HepG2 (cell line): Measurements from ENCODE around the gene RRBP1. TPM values are rescaled to one million over a fixed set of nuclear protein-coding genes. Genes with fewer than 3 reads are reported as not detected.
A peak's percentile ranks its signal among the peaks of the same experiment; 100 is the strongest.

Source experiments
- ATAC-seq: fragments of 200-7000 bp; cut with Tn5 transposase; 3 replicates; pipeline ENCODE4 v1.9.1; 2020; ENCODE audit warnings: mild to moderate bottlenecking, moderate library complexity
- BruUV-seq: library from RNA; stranded (reverse); fragments of 400-500 nt; replicated peaks from 2 replicates; lab custom pipeline; 2021; lab: Mats Ljungman, UMichigan
- CTCF ChIA-PET: fragments of 300-600 bp; formaldehyde crosslinking; extraction: SDS; loops from one replicate; lab custom pipeline; 2021; ENCODE audit warnings: low total read pairs, inconsistent platforms, low intra/inter-chr PET ratio; lab: Yijun Ruan, JAX
- POLR2A ChIA-PET: fragments of 350-600 bp; sonication (Branson Sonifier 250); formaldehyde crosslinking; loops from one replicate; lab custom pipeline; 2020; ENCODE audit warnings: antibody characterized with exemption, inconsistent platforms; lab: Yijun Ruan, JAX
- DNase-seq: peaks from one replicate; pipeline ENCODE4 v3.0.0-alpha.2; 2015; ENCODE audit warnings: low spot score
- FAIRE-seq: peaks from 3 replicates; lab custom pipeline; 2011; peaks lifted over from hg19 to GRCh38; lab: Jason Lieb, UNC
- H2AFZ ChIP-seq: one replicate; pipeline ENCODE4 v1.6.1; 2011; ENCODE audit warnings: low read length, inconsistent platforms
- H3K27ac ChIP-seq: fragments of 300-600 bp; 3 replicates; pipeline ENCODE4 v1.8.0; 2011; ENCODE audit warnings: mixed run types, mild to moderate bottlenecking, mixed read lengths, low read length, inconsistent platforms; ENCODE audit not compliant: insufficient read depth; ENCODE audit errors: extremely low read length
- H3K27me3 ChIP-seq, 2 experiments: fragments of 200-600 bp in 1 of 2; 2 replicates in 1 of 2; 3 replicates in 1 of 2; pipeline versions ENCODE4 v1.6.0 to v1.8.0; 2011; ENCODE audit warnings: low read length in 2 of 2, mild to moderate bottlenecking in 2 of 2, moderate library complexity in 2 of 2, inconsistent platforms in 1 of 2; ENCODE audit not compliant: insufficient read depth in 2 of 2, control insufficient read depth in 1 of 2
- H3K36me3 ChIP-seq, 2 experiments: fragments of 200-600 bp in 1 of 2; replicated peaks in 1 of 2; 2 replicates in 1 of 2; 3 replicates in 1 of 2; pipeline versions ENCODE4 v1.5.1 to v1.8.0; 2011; ENCODE audit warnings: low read length in 2 of 2, inconsistent platforms in 1 of 2; ENCODE audit not compliant: insufficient read depth in 2 of 2, control insufficient read depth in 1 of 2
- H3K4me1 ChIP-seq: 2 replicates; pipeline ENCODE4 v1.5.1; 2012; ENCODE audit warnings: low read length, inconsistent platforms; ENCODE audit not compliant: insufficient read depth
- H3K4me2 ChIP-seq: 2 replicates; pipeline ENCODE4 v1.6.0; 2011; ENCODE audit warnings: low read depth, low read length, inconsistent platforms
- H3K4me3 ChIP-seq, 3 experiments: fragments of 200-600 bp in 1 of 3; sonication (generic), shearing (Covaris generic) in 1 of 3; replicated peaks in 1 of 3; 2 replicates each; pipeline ENCODE4 v1.5.1; 2011 to 2016; ENCODE audit warnings: low read length in 3 of 3, inconsistent platforms in 2 of 3, low read depth in 2 of 3, mild to moderate bottlenecking in 2 of 3, control low read depth in 1 of 3, mixed read lengths in 1 of 3; ENCODE audit not compliant: insufficient read depth in 1 of 3
- H3K79me2 ChIP-seq: one replicate; pipeline ENCODE4 v1.6.1; 2011; ENCODE audit warnings: low read length, inconsistent platforms; ENCODE audit not compliant: insufficient read depth
- H3K9ac ChIP-seq: 2 replicates; pipeline ENCODE4 v1.6.0; 2011; ENCODE audit warnings: mild to moderate bottlenecking, low read depth, low read length, inconsistent platforms; ENCODE audit not compliant: insufficient read depth
- H3K9me3 ChIP-seq: 2 replicates; pipeline ENCODE4 v1.5.1; 2012; ENCODE audit warnings: mild to moderate bottlenecking, low read length
- H4K20me1 ChIP-seq: 2 replicates; pipeline ENCODE4 v1.6.0; 2011; ENCODE audit warnings: inconsistent platforms, mild to moderate bottlenecking, low read length, moderate library complexity; ENCODE audit not compliant: insufficient read depth
- DDIT3 ChIP-seq: sonication (generic); formaldehyde crosslinking; IDR thresholded peaks from 2 replicates; pipeline ENCODE4 v1.4.0; 2020; ENCODE audit warnings: mild to moderate bottlenecking, missing genetic modification reagents
- DRAP1 ChIP-seq: IDR thresholded peaks from 2 replicates; pipeline ENCODE4 v1.6.1; 2016; ENCODE audit warnings: missing genetic modification reagents, missing compliant biosample characterization
- SETDB1 ChIP-seq: sonication (generic); formaldehyde crosslinking; IDR thresholded peaks from 2 replicates; pipeline ENCODE4 v1.5.1; 2020; ENCODE audit warnings: missing genetic modification reagents, mild to moderate bottlenecking, borderline replicate concordance
- TBX2 ChIP-seq: sonication (generic); formaldehyde crosslinking; IDR thresholded peaks from 2 replicates; pipeline ENCODE4 v1.5.0; 2020; ENCODE audit warnings: missing genetic modification reagents, mild to moderate bottlenecking, borderline replicate concordance
- THAP8 ChIP-seq: sonication (generic); formaldehyde crosslinking; IDR thresholded peaks from 2 replicates; pipeline ENCODE4 v1.5.1; 2020; ENCODE audit warnings: missing genetic modification reagents, mild to moderate bottlenecking, borderline replicate concordance
- THRA ChIP-seq: sonication (generic); formaldehyde crosslinking; IDR thresholded peaks from 2 replicates; pipeline ENCODE4 v1.4.0; 2020; ENCODE audit warnings: missing genetic modification reagents, borderline replicate concordance
- ZUFSP ChIP-seq: sonication (generic); formaldehyde crosslinking; IDR thresholded peaks from 2 replicates; pipeline ENCODE4 v1.9.0; 2021; ENCODE audit warnings: missing genetic modification reagents, mild to moderate bottlenecking, borderline replicate concordance
- WGBS: methylation state at CpG from one replicate; pipeline ENCODE4 v1.1.6; 2017; ENCODE audit warnings: low lambda C conversion rate; 5-methylcytosine and 5-hydroxymethylcytosine counted together
- in situ Hi-C: cut with HindIII; loops from 2 replicates; pipeline ENCODE4 v1.10.0; 2017; ENCODE audit warnings: low pct_unique_long_range_greater_than_20kb; ENCODE audit not compliant: extremely low pct_ligation_motif_present
- intact Hi-C: fragments of 100-400 bp; cut with micrococcal nuclease; formaldehyde crosslinking; loops from one replicate; pipeline ENCODE4 v1.10.0; 2022; ENCODE audit not compliant: unreplicated experiment
- polyA plus RNA-seq, 8 experiments: library from polyadenylated mRNA; depleted of rRNA in 3 of 8; stranded (reverse) in 7 of 8; unstranded in 1 of 8; fragments of >200 nt; fragmentation: Illumina TruSeq in 4 of 8; extraction: Trizol in 4 of 8; gene quantifications; 2 replicates each; pipeline versions ENCODE4 v1.2.1 to v1.2.3, GENCODE V29; 2011 to 2016; ENCODE audit warnings: low read depth in 4 of 8, missing spikeins in 1 of 8, mixed read lengths in 1 of 8; ENCODE audit not compliant: insufficient read depth in 1 of 8
- total RNA-seq, 5 experiments: library from RNA; depleted of rRNA; stranded (reverse); fragments of >200 nt; fragmentation: Illumina TruSeq; extraction: Trizol; gene quantifications; 2 replicates each; pipeline ENCODE4 v1.2.3, GENCODE V29; 2016; ENCODE audit warnings: low read depth in 1 of 5

RRBP1 gene
- total and polyA plus RNA-seq, 2 of the 13 experiments (the other 11 are each of a cell fraction or from before 2014, with no cell fraction given) = 150 to 222 TPM

GRCh38 chr20:17699931-17700351, 17.9 kb upstream of the RRBP1 start, which contains the start of gene BANF2:
BANF2 (plus strand) TSS chr20:17699966; CDS start chr20:17725026, 25,060 bp downstream.
- no peak within 1 kb of the TSS for H3K4me2 ChIP-seq
- CTCF ChIA-PET = no interaction called here
- intact Hi-C loops (no loop called here), in situ Hi-C loops (no loop called here)
- no peaks in the 10 kb centered on the region for H4K20me1 ChIP-seq
- no peak within 1 kb of the TSS for H3K4me3 ChIP-seq
- DNase-seq (no peak), ATAC-seq (no peak), FAIRE-seq (no peak)
- POLR2A ChIA-PET = interaction anchor here (1.0 to 2.6 kb wide), 4 partner anchors 8 to 156 kb away, joined by 3 to 12 read pairs (median 4); partner anchors contain the start of gene RRBP1
- H3K27ac ChIP-seq = no peak within 1 kb of the TSS
- no peaks in the 10 kb centered on the region for H3K79me2 ChIP-seq
- no TSS peak for BruUV-seq
- no peaks in the 10 kb centered on the region for H3K9me3 ChIP-seq
- H2AFZ ChIP-seq = no peak within 1 kb of the TSS
- TF ChIP-seq DDIT3 (CRISPR knock-in tag) = no peak
- no peak for TF ChIP-seq TBX2 (CRISPR knock-in tag)
- no peak for TF ChIP-seq DRAP1 (CRISPR knock-in tag)
- no peak for TF ChIP-seq THRA
- WGBS = 41% methylated on average over 3 of the region's 3 CpGs
- peaks cover 14 to 64% of the 10 kb centered on the region in 2 experiments for H3K27me3 ChIP-seq
- no peak within 1 kb of the TSS for H3K9ac ChIP-seq
- no peaks in the 10 kb centered on the region for H3K36me3 ChIP-seq
- peaks cover 20% of the 10 kb centered on the region for H3K4me1 ChIP-seq

GRCh38 chr20:17698384-17698783, 16.3 kb upstream of the RRBP1 start:
- Histone ChIP-seq H3K9ac (no peak overlapping the region), H3K4me2 (no peak overlapping the region), H4K20me1 (no peaks in the 10 kb centered on the region), H2AFZ (no peak overlapping the region), H3K27ac (no peak overlapping the region), H3K9me3 (no peaks in the 10 kb centered on the region), H3K4me3 (no peak overlapping the region), H3K27me3 (peaks cover 16 to 62% of the 10 kb centered on the region in 2 experiments), H3K36me3 (no peaks in the 10 kb centered on the region), H3K4me1 (peaks cover 20% of the 10 kb centered on the region), H3K79me2 (no peaks in the 10 kb centered on the region)
- in situ Hi-C loops = no loop called here
- CTCF ChIA-PET = no interaction called here
- DNase-seq (no peak), ATAC-seq (no peak), FAIRE-seq (no peak)
- POLR2A ChIA-PET = interaction anchor here (0.8 to 2.0 kb wide), 3 partner anchors 12 to 157 kb away, joined by 4 read pairs; no protein-coding TSS in a partner anchor
- intact Hi-C loops = no loop called here
- BruUV-seq = no TSS peak
- 5% methylated on average over 4 of the region's 5 CpGs for WGBS
- 0 out of 2 replicates have a peak, but pooled peaks have one; percentile 11 for TF ChIP-seq ZUFSP (CRISPR knock-in tag)
- 0 out of 2 replicates have a peak, but pooled peaks have one; percentile 37 for TF ChIP-seq SETDB1 (CRISPR knock-in tag)
- no peak for TF ChIP-seq THAP8
